Effector CD8-positive, alpha-beta T cell (primary cell): ENCODE results near the gene CCDC187.
"Not testable (repeated sequence)": the region's sequence is repeated elsewhere in the genome, so short reads cannot be mapped to it uniquely, and the experiment has no call there.

Experiments
- DNase-seq: peaks from one replicate; lab custom pipeline; 2025; lab: John Stamatoyannopoulos, UW

The CCDC187 gene

DNA sequence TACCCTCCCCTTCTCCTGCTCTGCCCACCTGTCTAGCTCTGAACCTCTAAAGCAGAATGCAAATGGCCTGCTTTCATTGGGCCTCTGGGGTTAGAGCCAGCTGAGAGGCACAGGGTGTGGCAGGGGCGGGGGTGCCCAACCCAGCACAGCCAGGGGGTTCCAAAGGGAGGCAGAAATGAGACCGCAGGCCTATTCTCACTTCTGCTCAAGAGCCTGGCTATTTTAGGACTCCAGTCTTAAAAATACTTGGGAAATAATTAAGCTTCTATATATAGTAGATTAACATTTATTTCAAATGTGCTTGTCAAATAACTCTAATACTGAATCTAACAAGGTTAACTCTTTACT lies 63.9 kb downstream of the CCDC187 start:
- no peak for DNase-seq

GRCh38 chr9:136239135-136239982 lies 64.5 kb downstream of the CCDC187 start:
- no peak for DNase-seq

- no peak for DNase-seq
Observed at GRCh38 chr9:136238342-136238732, 65.6 kb downstream of the CCDC187 start.

DNA sequence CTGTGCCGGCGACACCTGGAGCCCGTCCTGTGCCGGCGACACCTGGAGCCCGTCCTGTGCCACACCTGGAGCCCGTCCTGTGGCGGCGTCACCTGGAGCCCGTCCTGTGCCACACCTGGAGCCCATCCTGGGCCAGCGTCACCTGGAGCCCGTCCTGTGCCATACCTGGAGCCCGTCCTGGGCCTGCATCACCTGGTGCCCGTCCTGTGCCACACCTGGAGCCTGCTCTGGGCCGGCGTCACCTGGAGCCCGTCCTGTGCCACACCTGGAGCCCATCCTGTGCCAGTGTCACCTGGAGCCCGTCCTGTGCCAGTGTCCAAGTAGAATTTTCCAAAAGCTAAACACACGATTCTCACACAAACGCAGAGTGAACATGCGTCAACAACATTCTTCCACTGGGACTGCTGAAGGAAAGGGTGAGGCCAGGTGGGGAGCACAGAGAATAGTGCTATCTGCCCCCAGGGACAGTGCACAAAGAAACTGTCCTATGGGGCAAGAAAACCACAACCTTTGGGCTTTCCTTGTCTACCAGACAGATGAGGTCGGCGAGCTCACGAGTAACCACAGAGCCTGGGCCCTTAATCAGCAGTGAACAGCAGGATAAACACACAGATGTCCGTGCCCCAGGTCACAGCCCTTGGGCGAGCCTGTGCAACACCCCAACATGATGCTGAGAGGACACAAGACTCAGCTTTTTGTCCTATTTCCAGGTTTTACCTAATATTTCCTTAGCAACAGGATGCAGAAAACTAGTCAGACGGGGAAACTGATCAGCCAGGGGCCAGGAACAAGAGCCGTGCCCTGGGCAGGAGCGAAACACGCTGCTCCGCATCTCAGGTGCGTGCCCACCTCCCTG lies 66.2 kb downstream of the CCDC187 start:
- DNase-seq: no peak

DNA sequence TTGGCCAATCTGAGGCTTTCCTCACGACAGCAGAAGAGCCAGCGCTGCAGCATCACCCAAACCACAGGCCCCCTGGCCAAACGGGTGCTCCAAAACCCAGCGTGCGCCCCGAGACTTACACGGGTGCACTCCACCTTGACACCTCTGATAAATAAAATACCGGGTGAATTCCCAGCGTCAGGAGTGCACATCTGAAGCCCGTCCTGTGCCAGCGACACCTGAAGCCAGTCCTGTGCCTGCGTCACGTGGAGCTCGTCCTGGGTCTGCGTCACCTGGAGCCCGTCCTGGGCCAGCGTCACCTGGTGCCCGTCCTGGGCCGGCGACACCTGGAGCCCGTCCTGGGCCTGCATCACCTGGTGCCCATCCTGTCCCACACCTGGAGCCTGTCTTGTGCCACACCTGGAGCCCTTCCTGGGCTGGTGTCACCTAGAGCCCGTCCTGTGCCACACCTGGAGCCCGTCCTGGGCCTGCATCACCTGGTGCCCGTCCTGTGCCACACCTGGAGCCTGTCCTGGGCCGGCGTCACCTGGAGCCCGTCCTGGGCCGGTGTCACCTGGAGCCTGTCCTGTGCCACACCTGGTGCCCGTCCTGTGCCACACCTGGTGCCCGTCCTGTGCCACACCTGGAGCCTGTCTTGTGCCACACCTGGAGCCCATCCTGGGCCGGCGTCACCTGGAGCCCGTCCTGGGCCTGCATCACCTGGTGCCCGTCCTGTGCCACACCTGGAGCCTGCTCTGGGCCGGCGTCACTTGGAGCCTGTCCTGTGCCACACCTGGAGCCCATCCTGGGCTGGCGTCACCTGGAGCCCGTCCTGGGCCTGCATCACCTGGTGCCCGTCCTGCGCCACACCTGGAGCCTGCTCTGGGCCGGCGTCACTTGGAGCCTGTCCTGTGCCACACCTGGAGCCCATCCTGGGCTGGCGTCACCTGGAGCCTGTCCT lies 67.2 kb downstream of the CCDC187 start:
- DNase-seq: not testable (repeated sequence)

- DNase-seq: no peak
Observed at GRCh38 chr9:136235709-136236455, 68.0 kb downstream of the CCDC187 start.

GRCh38 chr9:136235171-136235570 lies 68.7 kb downstream of the CCDC187 start:
- DNase-seq: no peak

DNA sequence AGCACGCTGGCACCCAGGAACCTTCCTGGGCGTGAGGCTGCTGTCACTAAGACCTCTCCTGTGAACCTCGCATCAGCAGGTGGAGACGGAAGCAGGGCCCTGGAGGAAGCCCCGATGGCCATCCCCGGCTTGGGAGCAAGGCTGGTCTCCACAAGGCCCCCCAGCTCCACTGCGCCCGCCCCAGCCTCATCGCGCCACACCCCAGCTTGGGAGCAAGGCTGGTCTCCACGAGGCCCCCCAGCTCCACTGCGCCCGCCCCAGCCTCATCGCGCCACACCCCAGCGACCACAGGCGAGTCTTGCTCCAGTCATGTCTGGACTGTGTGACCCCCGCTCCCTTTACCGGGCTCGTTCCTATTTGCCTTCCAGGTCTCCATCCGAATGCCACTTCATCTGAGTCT lies 69.3 kb downstream of the CCDC187 start:
- DNase-seq: no peak

GRCh38 chr9:136233868-136234267 lies 70.0 kb downstream of the CCDC187 start:
- DNase-seq: no peak

- DNase-seq: no peak
Observed at GRCh38 chr9:136233411-136233810, 70.5 kb downstream of the CCDC187 start.

- no peak for DNase-seq
Observed at GRCh38 chr9:136232969-136233368, 70.9 kb downstream of the CCDC187 start.

- no peak for DNase-seq
Observed at GRCh38 chr9:136231478-136232297, 72.2 kb downstream of the CCDC187 start.

- no peak for DNase-seq
Observed at GRCh38 chr9:136230773-136231172, 73.1 kb downstream of the CCDC187 start.

DNA sequence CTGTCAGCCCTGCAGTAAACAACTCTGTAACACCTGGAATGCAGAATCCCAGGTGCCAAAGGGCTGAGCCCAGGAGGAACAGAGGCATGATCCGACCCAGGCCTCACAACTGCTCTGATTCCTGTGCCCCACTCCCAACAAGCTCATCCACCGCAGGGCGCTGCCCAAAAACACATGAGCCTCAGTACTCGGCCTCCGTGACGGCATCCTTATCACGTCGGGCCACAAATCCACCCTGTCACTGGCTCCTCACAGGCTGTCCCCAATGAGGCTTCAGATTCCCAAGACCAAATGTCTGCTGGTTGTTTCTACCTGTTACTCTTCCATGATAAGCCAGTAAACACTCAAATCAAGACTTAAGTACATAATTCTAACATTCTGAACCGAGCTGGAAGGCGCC lies 73.5 kb downstream of the CCDC187 start:
- DNase-seq: no peak

DNA sequence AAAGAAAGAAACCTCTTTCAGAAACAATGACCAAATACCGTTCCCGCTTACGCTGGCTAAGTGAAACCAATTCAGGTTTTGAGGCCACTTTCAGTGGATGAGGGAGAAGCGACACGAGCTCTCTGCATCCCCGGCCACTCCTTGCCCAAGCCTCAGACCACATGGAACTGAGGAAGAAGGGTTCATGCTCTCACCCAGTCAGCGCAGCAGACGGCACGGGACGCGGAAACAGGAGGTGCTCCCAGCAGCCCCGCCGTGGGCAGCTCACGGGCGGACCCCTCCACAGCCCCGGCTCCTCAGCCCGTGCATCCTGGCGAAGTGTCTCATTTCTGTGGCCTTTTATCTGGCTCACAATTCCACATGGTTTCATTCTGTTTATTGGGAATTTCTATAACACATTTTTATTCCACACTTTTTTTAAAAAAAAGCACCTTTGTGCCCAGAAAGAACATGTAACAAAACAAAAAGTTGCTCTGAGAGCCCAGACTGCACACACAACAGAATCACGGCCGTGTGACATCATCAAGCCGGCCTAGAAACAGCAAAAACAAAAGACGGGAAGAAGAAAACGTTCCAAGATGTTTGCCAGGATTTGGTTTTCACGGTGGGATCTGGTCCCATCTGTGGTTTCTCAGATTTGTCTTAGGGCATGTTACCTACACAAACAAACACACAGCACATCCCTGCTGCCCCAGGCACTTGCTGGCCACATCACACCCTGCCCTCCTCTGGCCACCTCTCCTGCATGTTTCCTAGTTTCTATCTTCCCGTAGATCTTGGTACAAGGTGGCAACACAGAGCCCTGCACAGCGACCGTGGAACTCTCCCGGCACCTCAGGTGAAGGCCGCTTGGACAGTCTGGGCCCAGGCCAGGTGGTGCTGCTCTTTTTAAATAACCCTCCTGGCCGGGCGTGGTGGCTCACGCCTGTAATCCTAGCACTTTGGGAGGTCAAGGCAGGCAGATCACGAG lies 74.5 kb downstream of the CCDC187 start:
- no peak for DNase-seq

DNA sequence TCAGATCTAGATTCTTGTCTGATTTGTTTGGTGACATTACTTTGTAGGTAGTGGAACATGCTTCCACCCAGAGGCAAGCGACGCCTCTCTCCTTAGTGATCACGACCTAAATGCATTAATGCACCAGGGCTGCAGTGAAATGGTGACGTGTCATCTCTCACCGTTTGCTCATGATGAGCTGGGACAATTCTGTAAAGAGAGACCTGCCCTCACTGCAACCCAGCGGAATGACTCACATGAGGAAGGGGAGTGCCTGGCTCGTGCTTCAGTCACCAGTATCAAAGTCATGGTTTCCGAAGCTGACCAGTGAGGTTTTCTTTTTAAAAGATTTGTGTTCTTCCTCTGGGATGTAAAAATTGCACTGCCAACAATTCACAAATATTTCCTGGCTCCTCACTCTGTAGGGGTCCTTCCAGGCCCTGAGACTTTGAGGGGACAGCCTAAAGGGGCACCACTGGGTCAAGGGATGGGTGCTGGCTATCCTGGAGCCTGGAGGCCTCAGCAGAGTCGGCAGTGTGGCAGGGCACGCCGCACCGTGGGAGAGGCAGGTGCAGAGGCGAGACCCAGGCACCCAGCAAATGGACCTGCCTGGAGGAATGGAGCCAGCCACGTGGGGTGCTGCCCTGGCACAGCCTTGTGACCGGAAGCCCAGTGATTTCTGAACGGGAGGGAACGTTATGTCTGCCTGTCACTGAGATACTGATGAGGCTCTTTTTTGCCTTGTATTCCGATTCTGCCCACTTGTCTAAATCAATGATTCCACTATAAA lies 75.6 kb downstream of the CCDC187 start:
- no peak for DNase-seq

DNA sequence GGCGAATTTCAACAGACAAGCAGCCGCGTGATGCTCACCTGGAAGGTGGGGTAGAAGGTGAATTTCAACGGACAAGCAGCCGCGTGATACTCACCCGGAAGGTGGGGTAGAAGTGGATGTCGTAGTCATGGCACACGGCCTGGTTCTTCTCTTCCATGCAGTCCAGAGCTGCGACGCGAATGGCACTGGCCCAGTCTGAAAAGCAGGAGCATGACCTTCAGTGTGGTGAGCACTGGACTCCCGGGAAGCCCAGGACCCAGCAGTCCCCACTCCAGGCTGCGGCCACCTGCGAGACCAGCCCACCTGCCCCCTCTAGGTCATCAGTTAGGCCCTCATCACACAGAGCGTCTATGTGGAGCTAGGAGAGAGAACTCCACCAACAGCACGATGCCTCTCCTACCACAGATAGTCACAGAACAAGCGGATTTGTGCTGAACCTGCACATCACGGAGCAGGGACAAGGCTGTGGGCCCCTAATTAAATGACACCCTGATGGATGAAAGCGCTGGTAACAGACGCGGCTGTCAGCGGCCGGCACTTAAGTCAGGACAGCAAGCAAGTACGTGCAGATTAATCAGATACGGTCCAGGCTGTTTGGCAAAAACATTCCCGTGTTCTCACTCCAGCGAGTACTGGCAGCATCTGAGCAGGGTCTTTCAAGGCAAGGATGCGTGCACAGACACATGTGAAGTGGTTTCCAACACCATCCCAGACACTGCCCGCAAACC lies 77.0 kb downstream of the CCDC187 start:
- DNase-seq: no peak
